HG03460 (cell line): Measurements from ENCODE around the gene CTSD.

Experiments
- ATAC-seq: cut with Tn5 transposase; IDR thresholded peaks from one replicate; pipeline ENCODE4 v1.9.1; 2021; ENCODE audit not compliant: unreplicated experiment

CTSD gene

DNA sequence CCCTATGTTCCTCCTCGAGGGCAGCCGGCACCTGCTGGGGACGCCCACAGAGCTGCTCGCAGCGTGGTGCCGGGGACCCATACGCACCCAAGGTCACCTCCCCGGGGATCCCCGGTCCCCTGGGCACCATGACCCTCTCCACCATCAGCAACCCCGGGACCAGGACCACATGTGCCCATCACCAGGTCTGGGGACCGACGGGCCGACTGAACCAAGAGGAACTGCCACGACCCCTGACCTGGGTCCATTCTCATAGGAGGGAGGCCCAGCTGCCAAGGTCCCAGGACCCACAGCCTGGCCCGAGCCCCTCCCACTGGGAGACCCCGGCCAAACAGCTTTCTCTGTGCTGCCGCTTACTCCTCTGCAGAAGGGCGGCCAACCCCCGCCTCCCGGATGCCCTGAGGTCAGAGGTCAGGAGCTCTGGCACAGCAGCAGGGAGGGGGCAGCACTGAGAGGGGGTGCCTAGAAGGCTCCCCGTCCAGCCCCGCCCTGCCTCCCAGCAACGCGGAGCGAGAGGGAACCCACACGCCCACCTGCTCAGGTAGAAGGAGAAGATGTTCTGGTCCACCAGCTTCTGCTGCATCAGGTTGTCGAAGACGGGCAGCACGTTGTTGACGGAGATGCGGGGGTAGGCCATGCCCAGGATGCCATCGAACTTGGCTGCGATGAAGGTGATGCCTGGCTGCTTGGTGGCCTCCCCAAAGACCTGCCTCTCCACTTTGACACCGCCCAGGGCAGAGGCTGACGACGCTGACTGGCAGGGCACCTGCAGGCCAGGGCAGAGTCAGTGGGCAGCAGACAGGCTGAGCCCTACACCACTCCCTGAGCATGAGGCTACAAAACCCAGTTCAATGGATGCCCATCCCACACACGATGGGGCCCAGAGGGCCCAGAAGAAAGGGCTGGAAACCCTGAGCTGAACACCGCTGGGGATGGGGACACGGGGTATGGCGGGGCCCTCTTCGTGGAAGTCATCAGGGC, 6.6 kb downstream of the CTSD start:
- ATAC-seq, result no peak

DNA sequence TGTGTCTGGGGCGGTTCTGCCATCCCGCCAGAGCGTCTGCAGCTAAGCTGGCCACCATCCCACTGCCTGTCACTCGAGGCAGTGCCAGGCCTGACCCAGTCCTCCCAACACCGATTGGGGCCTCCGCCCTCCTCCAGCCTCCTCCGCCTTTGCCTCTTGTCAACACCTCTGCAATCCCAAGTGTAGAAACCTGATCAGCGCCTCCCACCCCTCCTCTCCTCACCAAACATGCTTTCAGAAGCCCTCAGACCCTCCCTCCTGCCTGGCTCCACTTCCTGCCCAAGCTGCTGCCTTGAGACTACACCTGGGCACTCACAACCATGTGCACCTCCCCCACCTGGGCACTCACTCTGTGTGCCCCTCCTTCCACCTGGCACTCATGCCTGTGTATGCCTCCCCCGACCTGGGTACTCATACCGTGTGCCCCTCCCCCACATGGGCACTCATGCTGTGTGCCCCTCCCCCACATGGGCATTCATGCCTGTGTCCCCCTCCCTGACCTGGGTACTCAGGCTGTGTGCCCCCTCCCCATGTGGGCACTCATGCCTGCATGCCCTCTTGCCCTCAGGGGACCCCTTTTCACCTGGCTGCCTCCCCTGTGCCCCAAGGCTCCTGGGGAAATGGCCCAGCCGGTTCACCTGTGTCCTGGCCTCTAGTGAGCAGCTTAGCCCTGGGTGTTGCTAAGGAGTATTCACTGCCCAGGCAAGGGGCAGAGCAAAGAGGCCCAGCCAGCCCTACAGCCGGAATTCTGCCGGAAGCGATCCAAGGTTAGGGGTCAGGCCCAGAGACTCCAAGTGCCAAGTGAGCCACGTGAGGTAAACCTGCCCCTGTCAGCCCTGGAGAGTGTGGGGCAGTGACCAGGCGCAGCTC, 7.8 kb downstream of the CTSD start:
- ATAC-seq, result no peak

DNA sequence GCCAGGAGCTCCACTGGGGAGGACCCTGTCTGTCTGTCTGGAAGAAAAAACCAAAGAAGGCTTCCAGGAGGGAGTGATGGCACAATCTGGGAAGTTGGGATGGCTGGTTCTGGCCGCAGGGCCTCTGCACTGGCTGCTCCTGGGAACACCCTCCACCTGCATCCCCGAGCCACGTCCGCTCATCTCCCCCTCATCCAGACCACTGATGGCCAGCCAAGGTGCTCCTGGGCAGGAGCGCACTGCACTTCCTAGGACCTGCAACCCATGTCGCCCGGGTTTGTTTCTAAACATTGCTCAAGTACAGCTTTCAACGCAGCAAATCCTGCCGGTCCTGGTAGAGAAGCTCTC, 8.4 kb downstream of the CTSD start:
- ATAC-seq, result no peak

DNA sequence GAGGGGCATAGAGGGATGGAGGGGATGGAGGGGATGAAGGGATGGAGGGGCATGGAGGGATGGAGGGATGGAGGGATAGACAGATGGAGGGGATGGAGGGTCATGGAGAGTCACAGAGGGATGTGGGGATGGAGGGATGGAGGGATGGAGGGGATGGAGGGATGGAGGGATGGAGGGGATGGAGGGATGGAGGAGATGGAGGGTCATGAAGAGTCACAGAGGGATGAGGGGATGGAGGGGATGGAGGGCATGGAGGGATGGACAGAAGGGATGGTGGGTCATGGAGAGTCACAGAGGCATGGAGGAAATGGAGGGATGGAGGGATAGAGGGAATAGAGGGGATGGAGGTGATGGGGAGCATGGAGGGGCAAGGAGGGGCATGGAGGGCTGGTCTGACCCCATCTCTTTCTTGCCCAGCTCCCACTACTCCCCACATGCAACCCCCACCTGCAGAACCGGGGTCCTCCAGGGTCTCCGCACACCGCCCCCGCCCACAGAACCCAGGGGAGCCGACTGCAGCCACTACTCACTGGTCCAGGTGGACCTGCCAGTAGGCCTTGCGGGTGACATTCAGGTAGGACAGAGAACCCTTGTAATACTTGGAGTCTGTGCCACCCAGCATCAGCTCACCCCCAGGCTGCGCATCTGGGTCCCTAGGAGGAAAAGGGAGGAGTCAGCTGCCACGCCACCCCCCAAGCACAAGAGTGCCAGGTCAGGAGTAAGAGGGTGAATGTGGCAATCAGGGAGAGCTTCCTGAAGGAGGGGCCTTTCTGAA, 9.2 kb downstream of the CTSD start:
- no peak for ATAC-seq

DNA sequence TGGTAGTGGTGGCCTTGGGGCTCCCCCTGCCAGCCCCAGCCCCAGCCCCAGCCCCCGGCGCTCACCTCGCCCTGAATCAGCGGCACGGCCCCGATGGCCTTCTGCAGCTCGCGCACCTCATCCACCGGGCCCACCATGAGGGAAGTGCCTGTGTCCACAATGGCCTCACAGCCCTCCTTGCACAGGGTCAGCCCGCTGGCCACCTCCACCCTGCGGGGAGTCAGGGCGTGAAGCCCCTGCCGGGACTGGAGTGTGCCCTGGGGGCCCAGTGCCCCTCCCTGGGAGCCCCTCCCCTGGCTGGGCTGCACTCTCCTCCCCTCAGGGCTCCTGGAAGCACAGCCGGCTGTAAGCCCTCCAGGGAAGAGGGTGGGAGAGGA, 9.8 kb downstream of the CTSD start:
- ATAC-seq, result no peak

DNA sequence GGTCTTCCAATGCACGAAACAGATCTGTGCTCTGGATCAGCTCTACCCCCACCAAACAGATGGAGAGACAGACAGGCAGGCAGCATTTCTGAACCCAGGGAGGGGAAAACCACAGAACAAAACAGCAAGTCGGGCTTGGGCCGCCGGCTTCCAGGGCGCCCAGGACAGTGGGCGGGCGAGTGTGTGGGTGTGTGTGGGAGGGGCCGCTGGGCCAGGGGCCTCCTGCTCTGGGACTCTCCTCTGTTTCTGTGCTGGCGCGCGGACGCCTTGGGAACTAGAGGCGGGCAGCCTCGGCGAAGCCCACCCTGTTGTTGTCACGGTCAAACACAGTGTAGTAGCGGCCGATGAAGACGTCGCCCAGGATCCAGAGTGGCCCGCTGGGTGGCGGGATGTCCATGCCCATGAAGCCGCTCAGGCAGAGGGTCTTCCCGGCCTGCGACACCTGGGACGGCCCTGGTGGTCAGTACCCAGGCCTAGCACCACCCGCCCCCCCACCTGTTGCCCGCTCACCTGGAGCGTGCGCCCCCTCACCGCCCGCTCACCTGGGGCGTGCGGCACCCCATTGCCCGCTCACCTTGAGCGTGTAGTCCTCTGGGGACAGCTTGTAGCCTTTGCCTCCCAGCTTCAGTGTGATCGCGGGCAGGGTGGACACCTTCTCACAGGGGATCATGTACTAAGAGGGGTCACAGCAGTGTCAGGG, 10.3 kb downstream of the CTSD start:
- ATAC-seq, result no peak

DNA sequence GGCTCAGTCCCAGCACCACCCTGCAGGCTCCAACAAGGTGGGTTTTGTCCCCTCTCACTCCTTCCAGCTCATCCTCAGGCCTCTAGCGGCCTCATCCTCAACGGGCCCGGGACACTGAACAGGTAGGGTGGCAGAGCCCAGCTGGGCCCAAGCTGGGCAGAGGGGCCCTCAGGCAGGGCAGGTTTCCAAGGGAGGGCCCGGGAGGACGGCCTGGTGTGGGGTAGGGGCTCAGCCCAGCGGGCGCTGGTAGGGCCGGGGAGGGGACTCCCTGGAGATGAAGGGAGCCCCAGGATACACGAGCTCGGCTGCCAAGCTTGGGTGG, 10.9 kb downstream of the CTSD start:
- ATAC-seq, result no peak

DNA sequence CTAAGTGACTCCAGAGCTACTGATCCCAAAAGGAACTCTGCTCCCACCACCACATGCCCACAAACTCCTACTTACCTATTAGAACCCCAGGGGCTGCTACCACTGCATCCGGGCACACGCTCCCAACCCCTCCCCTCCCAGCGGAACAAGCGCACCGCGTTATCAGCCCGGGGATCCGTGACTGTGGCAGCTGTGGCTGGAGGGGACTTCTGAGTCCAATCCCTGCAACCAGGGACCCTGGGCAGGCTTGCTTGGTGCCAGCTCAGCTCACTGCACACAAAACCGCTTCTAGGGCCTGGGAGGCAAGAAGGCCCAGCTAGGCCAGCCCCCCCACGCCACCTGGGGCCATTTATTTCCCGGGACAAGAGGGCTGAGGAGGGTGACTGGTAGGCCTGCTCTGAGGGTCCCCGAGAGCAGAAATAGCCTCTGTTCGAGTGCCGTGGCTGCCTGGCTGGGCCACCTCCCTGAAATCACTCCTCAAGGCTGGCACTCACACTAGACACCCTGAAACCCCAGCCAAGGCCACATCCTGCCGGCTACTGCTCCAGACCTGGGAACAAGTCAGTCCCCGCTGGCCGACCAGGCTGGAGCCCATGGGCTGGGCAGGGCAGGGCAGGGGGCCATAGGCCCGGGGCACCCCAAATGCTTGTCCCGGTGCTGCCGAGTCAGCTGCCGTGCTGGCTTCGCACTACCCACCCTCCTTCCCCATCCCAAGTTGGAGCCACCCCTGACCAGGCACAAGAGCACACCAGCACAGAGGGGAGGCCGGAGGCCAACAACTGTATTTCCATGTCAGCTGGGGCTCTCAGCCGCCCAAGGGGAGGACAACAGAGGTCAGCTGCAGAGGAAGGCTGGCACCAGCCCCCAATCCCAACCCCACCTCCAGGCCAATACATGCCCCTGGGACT, 11.5 kb downstream of the CTSD start:
- ATAC-seq, result no peak

DNA sequence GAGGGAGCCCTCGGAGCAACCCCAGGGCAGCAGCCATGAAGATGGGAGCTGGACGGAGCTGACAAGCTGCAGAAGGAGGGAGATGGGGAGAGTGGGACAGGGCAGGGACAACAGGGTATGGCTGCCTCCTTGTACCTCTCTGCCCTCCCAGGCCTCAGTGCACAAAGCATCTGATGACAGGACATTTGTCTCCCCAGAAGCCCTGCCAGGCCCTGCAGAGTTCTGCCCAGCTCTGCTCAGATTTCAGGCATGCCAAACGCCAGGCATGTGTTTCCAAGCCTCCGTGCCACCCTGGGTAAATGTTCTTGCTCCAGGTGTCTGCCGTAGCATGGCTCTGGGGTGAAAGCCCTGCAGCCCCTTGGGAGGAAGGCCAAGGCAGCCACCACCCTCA, 12.2 kb downstream of the CTSD start:
- no peak for ATAC-seq

DNA sequence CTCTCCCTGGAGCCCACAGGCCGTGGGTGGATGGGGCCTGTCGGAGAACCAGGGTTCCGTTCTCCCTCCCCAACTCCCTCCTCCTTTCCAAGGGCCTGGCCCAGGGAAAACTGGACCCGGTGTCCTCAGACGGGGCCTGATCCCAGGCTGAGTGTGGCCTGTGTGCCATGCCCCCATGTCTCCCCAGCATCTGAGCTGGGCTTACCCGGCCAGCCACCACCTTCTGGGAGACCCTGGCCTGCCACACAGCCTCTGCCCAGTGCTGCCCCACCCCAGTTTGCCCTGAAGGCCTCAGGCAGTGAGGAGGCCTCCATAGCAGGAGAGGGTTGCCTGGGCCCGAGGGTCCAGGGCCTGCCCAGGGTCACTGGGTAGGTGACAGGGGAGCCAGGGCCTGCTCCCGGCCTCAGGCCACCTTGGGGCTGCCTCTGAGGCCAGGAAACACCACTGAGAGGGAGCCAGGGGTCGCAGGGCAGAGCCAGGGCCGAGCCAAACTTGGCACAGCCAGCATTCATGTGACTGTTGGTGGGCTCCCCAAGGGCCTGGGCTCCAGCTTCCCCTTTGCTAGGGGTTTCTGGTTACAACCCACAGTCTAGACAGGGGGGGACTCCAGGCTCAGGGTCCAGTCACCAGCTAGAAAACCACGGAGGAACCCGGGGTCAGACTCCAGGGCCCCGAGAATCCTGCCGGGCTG, 12.7 kb downstream of the CTSD start:
- no peak for ATAC-seq

DNA sequence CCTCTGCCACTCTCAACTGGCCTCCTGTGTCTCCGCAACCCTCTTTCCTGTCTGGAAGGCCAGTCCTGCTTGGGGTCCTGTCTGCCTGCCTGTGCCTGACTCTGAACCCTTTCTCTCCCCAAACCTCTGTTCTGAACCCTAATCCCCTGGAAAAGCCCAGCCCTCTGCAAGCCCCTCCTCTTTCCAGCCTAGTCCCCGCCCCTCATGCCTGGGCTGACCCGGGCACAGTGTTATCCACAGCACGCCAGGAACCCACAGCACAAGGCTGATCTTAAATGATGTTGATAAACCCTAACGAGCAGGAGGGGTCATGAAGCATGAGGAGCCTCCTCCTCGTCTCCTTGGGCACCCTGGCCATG, 13.3 kb downstream of the CTSD start, which contains the start of gene IFITM10:
Gene IFITM10, minus strand, starts transcription at position 115 of the 359 bp plus-strand sequence. CDS start 153 bp downstream, outside the sequence.
- ATAC-seq, result no peak

DNA sequence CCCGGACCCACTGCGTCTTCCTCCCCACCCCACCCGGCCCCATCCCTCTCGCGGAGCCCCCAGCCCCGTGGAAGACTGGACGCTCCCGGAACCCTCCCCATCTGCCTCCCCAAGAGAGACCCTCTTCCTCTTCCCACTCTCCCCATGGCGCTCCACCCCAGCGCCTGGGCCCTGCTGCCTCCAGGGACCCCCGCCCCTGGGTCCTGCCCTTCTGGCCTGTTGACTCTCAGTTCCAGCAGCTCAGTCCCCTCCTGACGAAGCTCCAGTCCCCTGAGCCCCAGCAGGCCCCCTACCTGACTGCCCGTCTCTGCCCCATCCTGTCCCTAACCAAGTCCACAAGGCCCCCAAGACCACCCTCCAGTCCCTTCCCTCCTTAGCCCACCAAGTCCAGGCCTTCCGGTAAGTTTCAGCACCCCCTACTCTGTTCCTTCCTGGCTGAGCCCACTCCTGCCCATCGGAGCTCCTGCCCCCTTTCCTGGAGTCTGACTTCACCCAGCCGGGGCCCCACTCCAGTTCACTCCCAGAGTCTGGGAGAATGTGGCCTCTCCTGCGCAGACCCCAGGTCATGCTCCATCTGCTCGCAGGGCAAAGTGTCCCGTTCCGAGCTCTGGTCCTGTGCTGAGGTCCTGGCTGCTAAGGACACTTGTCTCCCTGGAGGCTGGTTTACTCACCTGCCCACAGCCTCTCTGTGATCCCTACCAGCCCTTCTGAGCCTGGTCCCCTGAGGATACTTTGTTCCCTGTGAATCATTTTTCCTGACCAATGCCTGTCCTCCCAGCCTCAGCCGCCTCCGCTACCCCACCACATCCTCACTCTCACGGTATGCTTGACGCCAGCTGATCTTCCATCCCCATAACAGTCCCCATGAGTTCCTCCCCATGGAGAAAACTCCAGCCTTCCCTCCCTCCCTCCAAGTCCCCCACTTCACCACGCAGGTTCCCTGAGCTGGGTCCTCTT, 14.1 kb downstream of the CTSD start:
- ATAC-seq, result no peak

DNA sequence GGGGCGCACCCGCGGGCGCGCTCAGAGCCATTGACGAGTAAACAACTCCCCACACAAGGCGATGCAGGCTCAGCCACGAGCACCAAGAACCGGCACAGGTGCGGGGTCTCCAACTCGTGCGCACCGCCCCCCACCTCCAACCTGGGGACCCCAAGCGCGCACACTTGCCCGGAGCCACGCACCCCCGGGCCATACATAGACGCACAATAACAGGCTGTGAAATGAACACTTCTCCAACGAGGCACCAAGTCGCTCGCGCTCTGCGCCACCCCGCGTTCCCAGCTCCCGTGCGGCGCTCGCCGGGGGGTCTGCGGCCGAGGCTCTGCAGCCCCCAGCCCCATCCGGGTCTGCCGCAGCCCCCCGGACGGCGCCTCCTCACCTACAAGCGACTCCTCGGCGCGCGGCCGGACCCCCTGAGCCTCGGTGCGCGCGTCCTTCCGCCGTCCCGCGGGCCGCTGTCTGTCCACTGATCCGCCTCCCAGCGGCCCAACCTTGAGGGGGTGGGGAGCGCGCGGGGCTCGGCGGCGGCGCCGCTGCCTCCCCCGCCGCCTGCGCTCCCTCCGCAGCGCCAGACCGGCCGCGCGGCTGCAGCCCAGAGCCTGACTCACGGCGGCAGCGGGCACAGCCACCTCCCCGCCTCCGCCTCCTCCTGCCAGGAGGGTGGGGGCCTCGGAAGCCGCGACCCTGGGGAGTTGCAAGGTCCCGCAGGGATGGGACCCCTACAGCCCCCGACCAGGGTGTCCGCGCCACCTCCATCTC, 14.9 kb downstream of the CTSD start:
- no peak for ATAC-seq

DNA sequence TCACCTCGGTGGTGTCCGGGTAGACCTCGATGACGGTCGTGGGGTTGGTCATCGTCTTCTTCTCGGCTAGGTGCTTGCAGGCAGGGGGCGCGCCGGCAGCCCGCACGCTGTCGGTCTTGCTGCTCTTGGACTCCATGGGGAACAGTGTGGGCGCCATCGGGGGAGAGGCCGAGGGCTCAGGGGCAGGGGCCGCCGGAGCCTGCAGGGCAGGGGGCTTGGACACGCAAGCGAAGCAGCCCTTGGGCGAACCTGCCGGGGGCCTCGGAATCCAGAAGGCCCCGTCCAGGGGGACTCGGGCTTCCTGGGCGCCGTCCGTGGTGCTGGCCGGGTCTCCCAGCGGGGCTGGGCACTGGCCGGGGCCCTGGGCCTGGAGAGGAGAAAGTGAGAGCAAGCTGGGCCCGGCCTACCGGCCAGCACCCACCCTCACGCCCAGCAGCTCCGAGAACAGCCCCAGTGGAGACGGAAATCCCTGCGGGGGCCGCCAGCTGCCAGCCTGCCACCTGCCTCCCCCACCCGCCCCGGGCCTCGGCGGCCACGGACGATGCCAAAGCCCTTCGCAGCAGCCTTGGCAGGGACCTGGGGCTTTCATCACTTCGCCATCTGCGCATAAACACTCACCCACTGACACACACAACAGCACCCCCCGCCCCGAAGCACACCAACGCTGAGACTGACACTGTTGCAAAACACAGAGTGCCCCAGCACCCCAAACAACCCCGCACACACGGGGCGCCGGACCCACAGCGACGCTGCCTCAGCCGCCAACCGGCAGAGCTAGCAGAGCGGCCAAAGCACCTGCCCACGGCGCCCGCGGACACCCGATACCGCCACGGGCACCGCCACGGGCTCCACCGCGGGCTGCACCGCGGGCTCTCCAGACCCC, 15.7 kb downstream of the CTSD start:
- no peak for ATAC-seq

DNA sequence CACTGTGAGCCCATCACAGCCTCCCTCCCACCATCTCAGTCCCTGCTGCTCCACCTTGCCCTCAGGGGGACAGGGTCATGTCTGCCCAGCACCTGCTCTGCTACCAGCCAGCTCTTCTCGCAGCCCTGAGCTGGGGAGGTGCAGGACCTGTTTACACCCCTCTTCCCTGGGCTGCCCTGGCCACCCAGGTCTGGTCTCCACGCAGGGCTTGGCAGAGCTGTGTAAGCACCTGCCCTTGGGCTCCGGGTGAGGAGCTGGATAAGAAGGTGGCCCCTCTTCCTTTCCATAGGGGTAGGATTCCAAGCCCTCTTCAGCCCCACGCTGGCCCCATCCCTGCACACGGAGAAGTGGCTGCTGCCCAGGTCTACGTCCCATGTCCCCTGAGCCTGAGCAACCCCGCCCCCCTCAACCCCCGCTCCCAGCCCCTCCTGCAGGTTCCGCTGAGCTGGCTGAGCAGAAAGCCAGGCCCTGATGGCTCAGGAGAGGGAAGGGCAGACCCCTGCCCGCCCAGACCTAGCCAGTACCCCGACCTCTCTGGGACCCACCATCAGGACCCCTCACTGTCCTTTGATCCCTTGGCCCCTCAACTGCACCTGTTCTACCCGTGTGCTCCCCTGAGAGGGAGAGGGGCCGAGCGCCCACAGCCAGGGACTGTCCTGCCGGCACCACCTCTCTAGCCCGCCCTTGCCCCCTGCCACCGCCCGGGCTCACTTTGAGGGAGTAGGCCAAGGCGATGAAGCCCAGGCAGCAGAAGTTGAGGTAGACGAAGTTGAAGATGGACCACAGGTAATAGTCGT, 16.6 kb downstream of the CTSD start:
- no peak for ATAC-seq

DNA sequence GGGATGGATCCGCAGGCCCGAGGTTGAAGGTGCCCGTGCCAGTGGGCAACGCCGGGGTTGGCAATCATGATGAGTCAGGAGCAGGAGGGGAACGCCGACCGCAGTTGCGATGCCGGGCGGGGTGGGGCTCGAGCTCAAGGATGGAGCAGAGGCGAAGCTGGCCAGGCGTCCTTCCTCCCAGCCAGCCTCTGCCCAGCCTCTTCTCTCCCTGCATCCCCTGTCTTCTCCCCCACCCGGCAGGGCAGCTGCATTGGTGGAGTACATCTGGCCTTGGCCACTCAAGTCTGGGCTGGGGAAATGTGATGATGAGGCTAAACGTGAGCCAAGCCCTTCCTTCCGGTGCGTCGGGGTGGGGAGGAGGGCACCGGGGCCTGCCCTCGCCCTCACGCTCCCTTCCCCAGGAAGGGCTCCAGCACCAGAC, 17.2 kb downstream of the CTSD start:
- ATAC-seq, result no peak
